H9 (cell line): ENCODE measurements around the gene TRPM3. TPM values are rescaled to one million over a fixed set of nuclear protein-coding genes. Genes with fewer than 3 reads are reported as not detected.

Experiments used
- DNase-seq: peaks from one replicate; pipeline ENCODE4 v3.0.0-alpha.2; 2017
- H2AFZ ChIP-seq: one replicate; pipeline ENCODE4 v1.6.1; 2013; ENCODE audit warnings: mild to moderate bottlenecking, low read length, control low read depth, moderate library complexity
- H2AK5ac ChIP-seq: 2 replicates; pipeline ENCODE4 v1.6.1; 2013; ENCODE audit warnings: low read length, control low read depth, mixed read lengths; ENCODE audit not compliant: insufficient read length
- H2BK120ac ChIP-seq: one replicate; pipeline ENCODE4 v1.6.1; 2013; ENCODE audit warnings: low read depth, mild to moderate bottlenecking, low read length, control low read depth, inconsistent platforms; ENCODE audit not compliant: poor library complexity, severe bottlenecking
- H2BK12ac ChIP-seq: 2 replicates; pipeline ENCODE4 v1.6.1; 2013; ENCODE audit warnings: low read length, control low read depth, mixed read lengths, low read depth; ENCODE audit not compliant: insufficient read length
- H2BK15ac ChIP-seq: 2 replicates; pipeline ENCODE4 v1.6.1; 2013; ENCODE audit warnings: low read depth, low read length, control low read depth
- H2BK20ac ChIP-seq: one replicate; pipeline ENCODE4 v1.6.1; 2013; ENCODE audit warnings: low read depth, mild to moderate bottlenecking, low read length, control low read depth, inconsistent platforms; ENCODE audit not compliant: poor library complexity, severe bottlenecking
- H2BK5ac ChIP-seq: 2 replicates; pipeline ENCODE4 v1.6.1; 2013; ENCODE audit warnings: low read length, control low read depth, mixed read lengths; ENCODE audit not compliant: insufficient read length
- H3K14ac ChIP-seq: 2 replicates; pipeline ENCODE4 v1.6.1; 2013; ENCODE audit warnings: low read length, control low read depth; ENCODE audit not compliant: insufficient read depth
- H3K18ac ChIP-seq: 2 replicates; pipeline ENCODE4 v1.6.1; 2013; ENCODE audit warnings: low read depth, mild to moderate bottlenecking, mixed read lengths, low read length, control low read depth; ENCODE audit not compliant: insufficient read length
- H3K23ac ChIP-seq: 2 replicates; pipeline ENCODE4 v1.6.1; 2013; ENCODE audit warnings: low read length, control low read depth, mixed read lengths, low read depth; ENCODE audit not compliant: insufficient read length
- H3K23me2 ChIP-seq: 2 replicates; pipeline ENCODE4 v1.6.1; 2013; ENCODE audit warnings: low read depth, mild to moderate bottlenecking, mixed read lengths, low read length, control low read depth; ENCODE audit not compliant: insufficient read length, poor library complexity, severe bottlenecking
- H3K27ac ChIP-seq: 2 replicates; pipeline ENCODE4 v1.5.1; 2013; ENCODE audit warnings: low read length, control low read depth, mixed read lengths, low read depth; ENCODE audit not compliant: insufficient read length
- H3K27me3 ChIP-seq: 2 replicates; pipeline ENCODE4 v1.6.1; 2013; ENCODE audit warnings: low read length, control low read depth, inconsistent platforms; ENCODE audit not compliant: insufficient read depth
- H3K4ac ChIP-seq: 2 replicates; pipeline ENCODE4 v1.6.1; 2013; ENCODE audit warnings: low read depth, mild to moderate bottlenecking, control low read depth, inconsistent platforms, low read length, moderate library complexity
- H3K4me1 ChIP-seq: 2 replicates; pipeline ENCODE4 v1.6.1; 2013; ENCODE audit warnings: low read length, control low read depth, inconsistent platforms; ENCODE audit not compliant: insufficient read depth
- H3K4me2 ChIP-seq: 2 replicates; pipeline ENCODE4 v1.6.1; 2013; ENCODE audit warnings: low read length, control low read depth, mixed read lengths; ENCODE audit not compliant: insufficient read length, insufficient read depth
- H3K56ac ChIP-seq: 2 replicates; pipeline ENCODE4 v1.6.1; 2013; ENCODE audit warnings: low read depth, mild to moderate bottlenecking, mixed read lengths, low read length, control low read depth; ENCODE audit not compliant: insufficient read length
- H3K79me1 ChIP-seq: 2 replicates; pipeline ENCODE4 v1.6.1; 2013; ENCODE audit warnings: low read depth, mild to moderate bottlenecking, moderate library complexity, low read length, control low read depth, inconsistent platforms; ENCODE audit not compliant: insufficient read depth, poor library complexity, severe bottlenecking
- H3K79me2 ChIP-seq: 2 replicates; pipeline ENCODE4 v1.6.1; 2013; ENCODE audit warnings: low read length, control low read depth, inconsistent platforms; ENCODE audit not compliant: insufficient read depth
- H3K9ac ChIP-seq: 2 replicates; pipeline ENCODE4 v1.6.1; 2013; ENCODE audit warnings: low read length, control low read depth, mixed read lengths; ENCODE audit not compliant: insufficient read length; ENCODE audit errors: extremely low read depth
- H3K9me3 ChIP-seq: one replicate; pipeline ENCODE4 v1.6.1; 2013; ENCODE audit warnings: low read depth, low read length, inconsistent platforms; ENCODE audit not compliant: control insufficient read depth
- H3T11ph ChIP-seq: one replicate; pipeline ENCODE4 v1.6.1; 2013; ENCODE audit warnings: mild to moderate bottlenecking, low read length, control low read depth, inconsistent platforms
- H4K20me1 ChIP-seq: one replicate; pipeline ENCODE4 v1.6.1; 2013; ENCODE audit not compliant: control insufficient read depth, insufficient read length, insufficient read depth
- H4K5ac ChIP-seq: 2 replicates; pipeline ENCODE4 v1.6.1; 2013; ENCODE audit warnings: low read depth, mild to moderate bottlenecking, mixed read lengths, low read length, control low read depth; ENCODE audit not compliant: insufficient read length
- H4K8ac ChIP-seq: replicated peaks from 2 replicates; pipeline ENCODE4 v1.6.1; 2013; ENCODE audit warnings: low read length, control low read depth, mixed read lengths, low read depth; ENCODE audit not compliant: insufficient read length
- H4K91ac ChIP-seq: 2 replicates; pipeline ENCODE4 v1.6.1; 2013; ENCODE audit warnings: low read depth, mild to moderate bottlenecking, moderate library complexity, mixed read lengths, low read length, control low read depth; ENCODE audit not compliant: insufficient read length
- H3K27ac Mint-ChIP-seq, 3 experiments: 2 replicates in 2 of 3; 3 replicates in 1 of 3; pipeline ENCODE4 v1.8.0; 2020 to 2021; ENCODE audit warnings: mixed read lengths in 3 of 3, mild to moderate bottlenecking in 1 of 3, moderate library complexity in 1 of 3
- H3K27me3 Mint-ChIP-seq: 2 replicates; pipeline ENCODE4 v1.8.0; 2021; ENCODE audit warnings: low read depth, mild to moderate bottlenecking, moderate library complexity, mixed read lengths
- H3K36me3 Mint-ChIP-seq, 3 experiments: 2 replicates in 2 of 3; 3 replicates in 1 of 3; pipeline ENCODE4 v1.8.0; 2020 to 2021; ENCODE audit warnings: low read depth in 3 of 3, mixed read lengths in 3 of 3; ENCODE audit not compliant: insufficient read depth in 1 of 3
- H3K4me1 Mint-ChIP-seq, 2 experiments: 2 replicates each; pipeline ENCODE4 v1.8.0; 2020; ENCODE audit warnings: mixed read lengths in 2 of 2
- H3K4me3 Mint-ChIP-seq, 2 experiments: 2 replicates in 1 of 2; 3 replicates in 1 of 2; pipeline ENCODE4 v1.8.0; 2020 to 2021; ENCODE audit warnings: mild to moderate bottlenecking in 2 of 2, mixed read lengths in 2 of 2, moderate library complexity in 1 of 2
- H3K9me3 Mint-ChIP-seq, 2 experiments: 2 replicates in 1 of 2; 3 replicates in 1 of 2; pipeline ENCODE4 v1.8.0; 2020; ENCODE audit warnings: mild to moderate bottlenecking in 2 of 2, mixed read lengths in 2 of 2, moderate library complexity in 1 of 2
- CTCF ChIP-seq: fragments of 200-600 bp; sonication (generic); conservative IDR thresholded peaks from 3 replicates; pipeline ENCODE4 v1.8.0; 2021; ENCODE audit warnings: antibody characterized with exemption, mild to moderate bottlenecking
- WGBS: extraction: QIAGEN DNeasy Blood & Tissue Kit; methylation state at CpG from one replicate; pipeline ENCODE4 v1.1.7; 2013; ENCODE audit warnings: missing lambda C conversion rate, low lambda C conversion rate, mixed read lengths; ENCODE audit not compliant: insufficient read length; ENCODE audit errors: extremely low coverage; 5-methylcytosine and 5-hydroxymethylcytosine counted together
- total RNA-seq: library from RNA; stranded (reverse); gene quantifications from 2 replicates; pipeline ENCODE4 v1.2.1, GENCODE V29; 2021

Gene TRPM3
- total RNA-seq, 1 experiment from 2014 or later: 10.3 TPM

GRCh38 chr9:70829591-70830265, 291.7 kb downstream of the TRPM3 start:
- Histone ChIP-seq H2AK5ac (no peak overlapping the region), H3K14ac (no peak overlapping the region), H3K23me2 (no peaks in the 10 kb centered on the region), H3K4ac (no peak overlapping the region), H4K5ac (no peak overlapping the region), H2AFZ (no peak overlapping the region), H3K27me3 (no peaks in the 10 kb centered on the region), H2BK12ac (no peak overlapping the region), H4K20me1 (no peaks in the 10 kb centered on the region), H3T11ph (no peak overlapping the region), H2BK120ac (no peak overlapping the region), H3K9me3 (no peaks in the 10 kb centered on the region), H2BK5ac (no peak overlapping the region), H4K91ac (no peak overlapping the region), H2BK15ac (no peak overlapping the region), H3K27ac (no peak overlapping the region), H3K9ac (no peak overlapping the region), H3K4me1 (no peaks in the 10 kb centered on the region), H3K56ac (no peak overlapping the region), H3K79me2 (no peaks in the 10 kb centered on the region), H3K79me1 (no peaks in the 10 kb centered on the region), H3K23ac (no peak overlapping the region), H2BK20ac (no peak overlapping the region), H3K4me2 (no peak overlapping the region), H4K8ac (no peak overlapping the region), H3K18ac (no peak overlapping the region)
- no peak for DNase-seq
- Mint-ChIP-seq H3K9me3 (no peaks in the 10 kb centered on the region), H3K4me1 (peaks cover 12 to 18% of the 10 kb centered on the region in 2 experiments), H3K27ac (peak overlapping the region in 1 of 3 experiments; percentile 66; a peak in 3 of 7 replicates), H3K27me3 (no peaks in the 10 kb centered on the region), H3K4me3 (no peak overlapping the region), H3K36me3 (no peaks in the 10 kb centered on the region; a peak in 2 of 7 replicates)
- WGBS: no CpG with 5 or more reads among the region's 5 CpGs
- no peak for TF ChIP-seq CTCF
